22Rv1 (cell line): Measurements from ENCODE around the gene RETREG1.

Experiments used
- CTCF ChIP-seq: fragments of 450-650 bp; IDR thresholded peaks from 2 replicates; pipeline ENCODE4 v1.5.1; 2017; ENCODE audit warnings: mild to moderate bottlenecking
- ZFX ChIP-seq: fragments of 450-650 bp; IDR thresholded peaks from 2 replicates; pipeline ENCODE4 v1.6.1; 2017; ENCODE audit warnings: antibody characterized with exemption, borderline replicate concordance

DNA sequence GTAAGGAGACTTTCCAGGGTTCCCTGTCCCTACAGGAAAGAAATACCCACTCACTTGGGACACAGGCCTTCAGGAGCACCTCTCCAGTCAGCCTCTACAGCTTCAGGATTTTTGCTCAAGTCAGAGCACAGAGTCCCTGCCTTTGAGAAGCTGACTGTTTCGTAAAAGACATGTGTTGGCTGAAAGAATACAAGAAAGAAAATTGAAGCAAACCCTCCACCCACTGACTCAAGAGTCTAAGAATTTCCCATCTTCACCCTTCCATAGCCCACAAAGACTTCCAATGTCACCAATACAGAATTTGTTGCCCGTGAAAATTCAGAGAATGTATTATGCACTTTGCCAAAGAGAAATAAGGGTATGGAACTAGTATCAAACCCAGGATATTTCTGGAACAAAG, 98.2 kb downstream of the RETREG1 start:
- TF ChIP-seq CTCF: no peak
- TF ChIP-seq ZFX: no peak
